K562 (cell line): ENCODE results near the gene TBCEL. TPM values are rescaled to one million over a fixed set of nuclear protein-coding genes. Genes with fewer than 3 reads are reported as not detected.

ENCODE experiments used
- ATAC-seq: fragments of 200-7000 bp; cut with Tn5 transposase; 3 replicates; pipeline ENCODE4 v1.9.1; 2020; ENCODE audit warnings: moderate library complexity
- BruUV-seq: library from RNA; stranded (reverse); fragments of 400-500 nt; replicated peaks from 2 replicates; lab custom pipeline; 2021; lab: Mats Ljungman, UMichigan
- CTCF ChIA-PET: fragments of 300-600 bp; formaldehyde crosslinking; extraction: SDS; loops from one replicate; lab custom pipeline; 2021; ENCODE audit warnings: low intra/inter-chr PET ratio; lab: Yijun Ruan, JAX
- POLR2A ChIA-PET: fragments of 300-600, 350-650 bp; sonication (Branson Sonifier 250); formaldehyde crosslinking; extraction: SDS; loops from one replicate; lab custom pipeline; 2021; ENCODE audit warnings: antibody characterized with exemption, inconsistent platforms; lab: Yijun Ruan, JAX
- DNase-seq, 4 experiments: peaks; one replicate each; pipeline versions ENCODE4 v3.0.0 to v3.0.0-alpha.2; 2011 to 2018; ENCODE audit warnings: low spot score in 3 of 4, mixed read lengths in 3 of 4; ENCODE audit errors: extremely low read depth in 1 of 4
- FAIRE-seq: peaks from 2 replicates; lab custom pipeline; 2011; peaks lifted over from hg19 to GRCh38; lab: Jason Lieb, UNC
- H2AFZ ChIP-seq: 2 replicates; pipeline ENCODE4 v1.6.0; 2011; ENCODE audit warnings: low read depth, low read length, control low read depth, inconsistent platforms
- H3K27ac ChIP-seq: fragments of 200-600 bp; 3 replicates; pipeline ENCODE4 v1.8.0; 2011; ENCODE audit warnings: low read depth, mild to moderate bottlenecking, control low read depth, inconsistent platforms, low read length, moderate library complexity, mixed read lengths; ENCODE audit errors: extremely low read depth
- H3K27me3 ChIP-seq, 2 experiments: fragments of 300-600 bp in 1 of 2; 2 replicates in 1 of 2; 3 replicates in 1 of 2; pipeline versions ENCODE4 v1.6.0 to v1.8.0; 2011; ENCODE audit warnings: inconsistent platforms in 2 of 2, low read length in 2 of 2, mild to moderate bottlenecking in 1 of 2, mixed read lengths in 1 of 2, moderate library complexity in 1 of 2; ENCODE audit not compliant: control insufficient read depth in 2 of 2, insufficient read depth in 2 of 2
- H3K36me3 ChIP-seq: fragments of 300-600 bp; 3 replicates; pipeline ENCODE4 v1.8.0; 2011; ENCODE audit warnings: mild to moderate bottlenecking, low read length, inconsistent platforms; ENCODE audit not compliant: control insufficient read depth, insufficient read depth
- H3K4me1 ChIP-seq, 2 experiments: fragments of 200-600 bp in 1 of 2; replicated peaks in 1 of 2; 2 replicates in 1 of 2; 3 replicates in 1 of 2; pipeline versions ENCODE4 v1.5.1 to v1.8.0; 2011; ENCODE audit warnings: inconsistent platforms in 2 of 2, low read length in 2 of 2, mild to moderate bottlenecking in 1 of 2, mixed read lengths in 1 of 2, moderate library complexity in 1 of 2; ENCODE audit not compliant: control insufficient read depth in 2 of 2, insufficient read depth in 2 of 2
- H3K4me2 ChIP-seq: 2 replicates; pipeline ENCODE4 v1.6.1; 2011; ENCODE audit warnings: low read length, control low read depth, inconsistent platforms, mixed read lengths; ENCODE audit not compliant: insufficient read depth
- H3K4me3 ChIP-seq: fragments of 200-600 bp; sonication (generic), shearing (Covaris generic); 2 replicates; pipeline ENCODE4 v1.5.1; 2016; ENCODE audit warnings: control low read depth, inconsistent platforms
- H3K79me2 ChIP-seq: fragments of 200-600 bp; 3 replicates; pipeline ENCODE4 v1.8.0; 2011; ENCODE audit warnings: low read length, inconsistent platforms; ENCODE audit not compliant: control insufficient read depth, insufficient read depth
- H3K9ac ChIP-seq, 2 experiments: 2 replicates each; pipeline versions ENCODE4 v1.6.0 to v1.6.1; 2011; ENCODE audit warnings: low read depth in 2 of 2, low read length in 2 of 2, control low read depth in 1 of 2, inconsistent platforms in 1 of 2, mild to moderate bottlenecking in 1 of 2, mixed read lengths in 1 of 2; ENCODE audit not compliant: insufficient read depth in 1 of 2
- H3K9me1 ChIP-seq: one replicate; pipeline ENCODE4 v1.6.0; 2011; ENCODE audit warnings: inconsistent platforms, mild to moderate bottlenecking, low read length, moderate library complexity; ENCODE audit not compliant: control insufficient read depth, insufficient read depth
- H3K9me3 ChIP-seq: replicated peaks from 2 replicates; pipeline ENCODE4 v1.5.1; 2011; ENCODE audit warnings: low read depth, low read length, inconsistent platforms; ENCODE audit not compliant: control insufficient read depth, insufficient read depth
- H4K20me1 ChIP-seq: replicated peaks from 2 replicates; pipeline ENCODE4 v1.6.1; 2011; ENCODE audit warnings: low read length, inconsistent platforms, mixed read lengths; ENCODE audit not compliant: control insufficient read depth, insufficient read depth
- CBX3 ChIP-seq, 2 experiments: IDR thresholded peaks; 1 replicate in 1 of 2; 2 replicates in 1 of 2; pipeline ENCODE4 v1.6.1; 2012; ENCODE audit warnings: inconsistent platforms in 2 of 2, low read length in 2 of 2, borderline replicate concordance in 1 of 2, control low read depth in 1 of 2
- DNMT1 ChIP-seq: fragments of 450-650 bp; IDR thresholded peaks from 2 replicates; pipeline ENCODE4 v1.6.1; 2016; ENCODE audit warnings: antibody characterized with exemption, mild to moderate bottlenecking
- KDM1A ChIP-seq, 2 experiments: fragments of 450-650 bp; IDR thresholded peaks; 2 replicates each; pipeline ENCODE4 v1.6.1; 2016; ENCODE audit warnings: mild to moderate bottlenecking in 2 of 2
- NFYB ChIP-seq: IDR thresholded peaks from 2 replicates; pipeline ENCODE4 v1.6.1; 2011; ENCODE audit warnings: mild to moderate bottlenecking, moderate library complexity; ENCODE audit not compliant: insufficient read length; ENCODE audit errors: extremely low read depth
- NR1H2 ChIP-seq: sonication (generic); formaldehyde crosslinking; IDR thresholded peaks from 2 replicates; pipeline ENCODE4 v1.4.0; 2020; ENCODE audit warnings: mild to moderate bottlenecking, missing genetic modification reagents
- TCF7 ChIP-seq: sonication (generic); IDR thresholded peaks from 2 replicates; pipeline ENCODE4 v1.6.1; 2016; ENCODE audit warnings: antibody characterized with exemption, borderline replicate concordance
- ZC3H11A ChIP-seq: IDR thresholded peaks from 2 replicates; pipeline ENCODE4 v1.6.1; 2012; ENCODE audit warnings: low read depth, low read length, improper control_type of control experiment
- ZNF263 ChIP-seq: sonication (generic); formaldehyde crosslinking; IDR thresholded peaks from 2 replicates; pipeline ENCODE4 v1.8.0; 2022; ENCODE audit warnings: mild to moderate bottlenecking, missing genetic modification reagents, borderline replicate concordance
- ZNF766 ChIP-seq: fragments of 200-800 bp; sonication (Bioruptor generic); conservative IDR thresholded peaks from 2 replicates; pipeline ENCODE4 v1.6.1; 2016; ENCODE audit warnings: missing genetic modification characterization, missing compliant biosample characterization
- WGBS: fragments of 100-300 bp; shearing (Covaris generic); methylation state at CpG from one replicate; pipeline ENCODE4 v1.1.6; 2016; ENCODE audit warnings: low coverage, mixed read lengths; ENCODE audit not compliant: insufficient coverage; ENCODE audit errors: missing lambda C conversion rate; 5-methylcytosine and 5-hydroxymethylcytosine counted together
- in situ Hi-C: fragments of 300-500 bp; cut with MboI; formaldehyde crosslinking; loops from 4 replicates; pipeline ENCODE4 v1.15.0; 2018; ENCODE audit warnings: inconsistent platforms, mixed read lengths
- intact Hi-C: fragments of 100-400 bp; cut with micrococcal nuclease; formaldehyde crosslinking; loops from 2 replicates; pipeline ENCODE4 v1.14.2; 2022
- polyA plus RNA-seq, 8 experiments: library from polyadenylated mRNA; depleted of rRNA in 4 of 8; stranded (reverse) in 5 of 8; unstranded in 3 of 8; fragments of >200 nt; fragmentation: Nextera tagmentation in 2 of 8; fragmentation: Illumina TruSeq in 1 of 8; extraction: Ambion mirVana in 2 of 8; extraction: Trizol in 1 of 8; gene quantifications; 2 replicates each; pipeline versions ENCODE4 v1.2.1 to v1.2.3, GENCODE V29; 2011 to 2014; ENCODE audit warnings: inconsistent platforms in 1 of 8, missing spikeins in 1 of 8
- total RNA-seq, 7 experiments: library from RNA; depleted of rRNA in 6 of 7; stranded (reverse); fragments of >200 nt in 6 of 7; fragmentation: Illumina TruSeq in 2 of 7; extraction: Trizol in 2 of 7; gene quantifications; 2 replicates each; pipeline versions ENCODE4 v1.2.1 to v1.2.3, GENCODE V29; 2011 to 2021; ENCODE audit warnings: low replicate concordance in 1 of 7
- TF ChIP-seq, protein P1 (sequence below): sonication (generic); formaldehyde crosslinking; IDR thresholded peaks from 2 replicates; pipeline ENCODE4 v1.8.1; 2023; ENCODE audit warnings: missing genetic modification reagents, mild to moderate bottlenecking, borderline replicate concordance
- TF ChIP-seq, protein P2 (sequence below): sonication (generic); formaldehyde crosslinking; IDR thresholded peaks from 2 replicates; pipeline ENCODE4 v1.4.0; 2020; ENCODE audit warnings: mild to moderate bottlenecking, missing genetic modification reagents
- TF ChIP-seq, protein P3 (sequence below): sonication (generic); formaldehyde crosslinking; IDR thresholded peaks from 2 replicates; pipeline ENCODE4 v1.8.0; 2022; ENCODE audit warnings: mild to moderate bottlenecking, missing genetic modification reagents
- TF ChIP-seq, protein P4 (sequence below): sonication (generic); formaldehyde crosslinking; IDR thresholded peaks from 2 replicates; pipeline ENCODE4 v1.8.1; 2023; ENCODE audit warnings: mild to moderate bottlenecking, missing genetic modification reagents

Gene TBCEL
- total and polyA plus RNA-seq, 9 of the 15 experiments (the other 6 are each of a cell fraction or from before 2014, with no cell fraction given) = 0.39 to 2.3 (median 1.4) TPM

DNA sequence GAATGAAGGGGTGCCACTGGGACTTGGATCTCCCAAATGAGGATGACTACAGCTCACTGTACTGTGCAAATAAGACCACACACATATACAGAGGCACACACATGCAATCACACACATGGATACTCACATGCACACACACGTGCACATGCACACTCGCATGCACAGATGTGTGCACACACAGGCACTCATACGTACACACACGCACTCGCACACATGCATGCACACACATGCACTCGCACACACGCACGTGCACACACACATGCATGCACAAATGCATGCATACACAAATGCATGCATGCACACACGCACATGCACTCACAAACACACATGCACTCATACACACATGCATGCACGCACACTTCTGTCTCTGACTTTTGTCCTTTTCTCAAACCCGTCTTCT, 113.1 kb downstream of the TBCEL start:
- POLR2A ChIA-PET = no interaction called here
- H3K79me2 ChIP-seq = no peaks in the 10 kb centered on the region
- no peak overlapping the region for H3K4me3 ChIP-seq
- DNase-seq (no peak), ATAC-seq (no peak), FAIRE-seq (no peak)
- H3K9ac ChIP-seq = no peak overlapping the region
- BruUV-seq = no TSS peak
- 0% methylated on average over 11 of the region's 11 CpGs for WGBS
- CTCF ChIA-PET = no interaction called here
- no peaks in the 10 kb centered on the region for H3K36me3 ChIP-seq
- intact Hi-C loops = no loop called here
- no peaks in the 10 kb centered on the region for H3K9me1 ChIP-seq
- H3K4me2 ChIP-seq = no peak overlapping the region
- H3K4me1 ChIP-seq = no peaks in the 10 kb centered on the region
- no peak overlapping the region for H3K27ac ChIP-seq
- H2AFZ ChIP-seq = no peak overlapping the region
- H4K20me1 ChIP-seq = no peaks in the 10 kb centered on the region
- peaks cover 6 to 18% of the 10 kb centered on the region in 2 experiments; a peak in 3 of 5 replicates for H3K27me3 ChIP-seq
- H3K9me3 ChIP-seq = no peaks in the 10 kb centered on the region
- in situ Hi-C loops = no loop called here
- TF ChIP-seq ZNF263 = no peak
- TF ChIP-seq, protein P1, sequence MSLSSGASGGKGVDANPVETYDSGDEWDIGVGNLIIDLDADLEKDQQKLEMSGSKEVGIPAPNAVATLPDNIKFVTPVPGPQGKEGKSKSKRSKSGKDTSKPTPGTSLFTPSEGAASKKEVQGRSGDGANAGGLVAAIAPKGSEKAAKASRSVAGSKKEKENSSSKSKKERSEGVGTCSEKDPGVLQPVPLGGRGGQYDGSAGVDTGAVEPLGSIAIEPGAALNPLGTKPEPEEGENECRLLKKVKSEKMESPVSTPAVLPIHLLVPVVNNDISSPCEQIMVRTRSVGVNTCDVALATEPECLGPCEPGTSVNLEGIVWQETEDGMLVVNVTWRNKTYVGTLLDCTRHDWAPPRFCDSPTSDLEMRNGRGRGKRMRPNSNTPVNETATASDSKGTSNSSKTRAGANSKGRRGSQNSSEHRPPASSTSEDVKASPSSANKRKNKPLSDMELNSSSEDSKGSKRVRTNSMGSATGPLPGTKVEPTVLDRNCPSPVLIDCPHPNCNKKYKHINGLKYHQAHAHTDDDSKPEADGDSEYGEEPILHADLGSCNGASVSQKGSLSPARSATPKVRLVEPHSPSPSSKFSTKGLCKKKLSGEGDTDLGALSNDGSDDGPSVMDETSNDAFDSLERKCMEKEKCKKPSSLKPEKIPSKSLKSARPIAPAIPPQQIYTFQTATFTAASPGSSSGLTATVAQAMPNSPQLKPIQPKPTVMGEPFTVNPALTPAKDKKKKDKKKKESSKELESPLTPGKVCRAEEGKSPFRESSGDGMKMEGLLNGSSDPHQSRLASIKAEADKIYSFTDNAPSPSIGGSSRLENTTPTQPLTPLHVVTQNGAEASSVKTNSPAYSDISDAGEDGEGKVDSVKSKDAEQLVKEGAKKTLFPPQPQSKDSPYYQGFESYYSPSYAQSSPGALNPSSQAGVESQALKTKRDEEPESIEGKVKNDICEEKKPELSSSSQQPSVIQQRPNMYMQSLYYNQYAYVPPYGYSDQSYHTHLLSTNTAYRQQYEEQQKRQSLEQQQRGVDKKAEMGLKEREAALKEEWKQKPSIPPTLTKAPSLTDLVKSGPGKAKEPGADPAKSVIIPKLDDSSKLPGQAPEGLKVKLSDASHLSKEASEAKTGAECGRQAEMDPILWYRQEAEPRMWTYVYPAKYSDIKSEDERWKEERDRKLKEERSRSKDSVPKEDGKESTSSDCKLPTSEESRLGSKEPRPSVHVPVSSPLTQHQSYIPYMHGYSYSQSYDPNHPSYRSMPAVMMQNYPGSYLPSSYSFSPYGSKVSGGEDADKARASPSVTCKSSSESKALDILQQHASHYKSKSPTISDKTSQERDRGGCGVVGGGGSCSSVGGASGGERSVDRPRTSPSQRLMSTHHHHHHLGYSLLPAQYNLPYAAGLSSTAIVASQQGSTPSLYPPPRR (CRISPR knock-in tag) = no peak
- no peak for TF ChIP-seq CBX3 (IDR thresholded peaks at IDR 0.05; ENCODE audit: borderline replicate concordance in 1 of 2, low read length in 2 of 2)
- no peak for TF ChIP-seq ZC3H11A
- TF ChIP-seq, protein P2, sequence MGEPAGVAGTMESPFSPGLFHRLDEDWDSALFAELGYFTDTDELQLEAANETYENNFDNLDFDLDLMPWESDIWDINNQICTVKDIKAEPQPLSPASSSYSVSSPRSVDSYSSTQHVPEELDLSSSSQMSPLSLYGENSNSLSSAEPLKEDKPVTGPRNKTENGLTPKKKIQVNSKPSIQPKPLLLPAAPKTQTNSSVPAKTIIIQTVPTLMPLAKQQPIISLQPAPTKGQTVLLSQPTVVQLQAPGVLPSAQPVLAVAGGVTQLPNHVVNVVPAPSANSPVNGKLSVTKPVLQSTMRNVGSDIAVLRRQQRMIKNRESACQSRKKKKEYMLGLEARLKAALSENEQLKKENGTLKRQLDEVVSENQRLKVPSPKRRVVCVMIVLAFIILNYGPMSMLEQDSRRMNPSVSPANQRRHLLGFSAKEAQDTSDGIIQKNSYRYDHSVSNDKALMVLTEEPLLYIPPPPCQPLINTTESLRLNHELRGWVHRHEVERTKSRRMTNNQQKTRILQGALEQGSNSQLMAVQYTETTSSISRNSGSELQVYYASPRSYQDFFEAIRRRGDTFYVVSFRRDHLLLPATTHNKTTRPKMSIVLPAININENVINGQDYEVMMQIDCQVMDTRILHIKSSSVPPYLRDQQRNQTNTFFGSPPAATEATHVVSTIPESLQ = no peak
- TF ChIP-seq DNMT1 = no peak
- TF ChIP-seq NR1H2 (CRISPR knock-in tag) = no peak
- TF ChIP-seq TCF7 = no peak
- TF ChIP-seq NFYB = no peak
- TF ChIP-seq, protein P3, sequence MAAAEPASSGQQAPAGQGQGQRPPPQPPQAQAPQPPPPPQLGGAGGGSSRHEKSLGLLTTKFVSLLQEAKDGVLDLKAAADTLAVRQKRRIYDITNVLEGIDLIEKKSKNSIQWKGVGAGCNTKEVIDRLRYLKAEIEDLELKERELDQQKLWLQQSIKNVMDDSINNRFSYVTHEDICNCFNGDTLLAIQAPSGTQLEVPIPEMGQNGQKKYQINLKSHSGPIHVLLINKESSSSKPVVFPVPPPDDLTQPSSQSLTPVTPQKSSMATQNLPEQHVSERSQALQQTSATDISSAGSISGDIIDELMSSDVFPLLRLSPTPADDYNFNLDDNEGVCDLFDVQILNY (CRISPR knock-in tag) = no peak
- no peak for TF ChIP-seq KDM1A (IDR thresholded peaks at IDR 0.05)
- no peak for TF ChIP-seq ZNF766 (CRISPR knock-in tag)
- TF ChIP-seq, protein P4, sequence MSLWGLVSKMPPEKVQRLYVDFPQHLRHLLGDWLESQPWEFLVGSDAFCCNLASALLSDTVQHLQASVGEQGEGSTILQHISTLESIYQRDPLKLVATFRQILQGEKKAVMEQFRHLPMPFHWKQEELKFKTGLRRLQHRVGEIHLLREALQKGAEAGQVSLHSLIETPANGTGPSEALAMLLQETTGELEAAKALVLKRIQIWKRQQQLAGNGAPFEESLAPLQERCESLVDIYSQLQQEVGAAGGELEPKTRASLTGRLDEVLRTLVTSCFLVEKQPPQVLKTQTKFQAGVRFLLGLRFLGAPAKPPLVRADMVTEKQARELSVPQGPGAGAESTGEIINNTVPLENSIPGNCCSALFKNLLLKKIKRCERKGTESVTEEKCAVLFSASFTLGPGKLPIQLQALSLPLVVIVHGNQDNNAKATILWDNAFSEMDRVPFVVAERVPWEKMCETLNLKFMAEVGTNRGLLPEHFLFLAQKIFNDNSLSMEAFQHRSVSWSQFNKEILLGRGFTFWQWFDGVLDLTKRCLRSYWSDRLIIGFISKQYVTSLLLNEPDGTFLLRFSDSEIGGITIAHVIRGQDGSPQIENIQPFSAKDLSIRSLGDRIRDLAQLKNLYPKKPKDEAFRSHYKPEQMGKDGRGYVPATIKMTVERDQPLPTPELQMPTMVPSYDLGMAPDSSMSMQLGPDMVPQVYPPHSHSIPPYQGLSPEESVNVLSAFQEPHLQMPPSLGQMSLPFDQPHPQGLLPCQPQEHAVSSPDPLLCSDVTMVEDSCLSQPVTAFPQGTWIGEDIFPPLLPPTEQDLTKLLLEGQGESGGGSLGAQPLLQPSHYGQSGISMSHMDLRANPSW (CRISPR knock-in tag) = no peak
